PC-9 (cell line): Measurements from ENCODE around the gene OTULINL. TPM values are rescaled to one million over a fixed set of nuclear protein-coding genes. Genes with fewer than 3 reads are reported as not detected.

Experiments used
- BruUV-seq: library from RNA; stranded (reverse); fragments of 400-500 nt; replicated peaks from 2 replicates; lab custom pipeline; 2021; lab: Mats Ljungman, UMichigan
- CTCF ChIA-PET: fragments of 300-600 bp; sonication (Branson Sonifier 250); formaldehyde crosslinking; loops from one replicate; lab custom pipeline; 2022; ENCODE audit warnings: antibody characterized with exemption; lab: Charles Lee
- POLR2A ChIA-PET: fragments of 300-600 bp; sonication (Branson Sonifier 250); formaldehyde crosslinking; loops from one replicate; lab custom pipeline; 2022; ENCODE audit warnings: antibody characterized with exemption; ENCODE audit not compliant: unreplicated experiment; lab: Charles Lee
- DNase-seq, 2 experiments: peaks; one replicate each; pipeline versions ENCODE4 v3.0.0 to v3.0.0-alpha.2; 2015 to 2022; ENCODE audit warnings: mixed read lengths in 1 of 2
- H2AFZ ChIP-seq: fragments of 200-600 bp; sonication (generic); 2 replicates; pipeline ENCODE4 v1.8.1; 2017; ENCODE audit warnings: antibody characterized with exemption
- H3F3A ChIP-seq: fragments of 200-600 bp; sonication (generic); 2 replicates; pipeline ENCODE4 v1.8.1; 2017; ENCODE audit warnings: antibody characterized with exemption, mild to moderate bottlenecking, low read depth; ENCODE audit not compliant: insufficient read depth
- H3K27ac ChIP-seq: fragments of 200-600 bp; sonication (generic); 2 replicates; pipeline ENCODE4 v1.6.1; 2016; ENCODE audit warnings: mixed run types
- H3K27me3 ChIP-seq: fragments of 200-600 bp; sonication (generic); 2 replicates; pipeline ENCODE4 v1.6.1; 2016; ENCODE audit warnings: low read depth, mixed run types; ENCODE audit not compliant: insufficient read depth
- H3K36me3 ChIP-seq: fragments of 200-600 bp; sonication (generic); 2 replicates; pipeline ENCODE4 v1.6.1; 2016; ENCODE audit warnings: low read depth, mixed run types
- H3K4me1 ChIP-seq: fragments of 200-600 bp; sonication (generic); replicated peaks from 2 replicates; pipeline ENCODE4 v1.6.1; 2016; ENCODE audit warnings: mixed run types; ENCODE audit not compliant: insufficient read depth
- H3K4me2 ChIP-seq: fragments of 200-600 bp; sonication (generic); 2 replicates; pipeline ENCODE4 v1.6.1; 2017; ENCODE audit warnings: mixed run types
- H3K4me3 ChIP-seq: fragments of 200-600 bp; sonication (generic); 2 replicates; pipeline ENCODE4 v1.6.1; 2016; ENCODE audit warnings: mixed run types
- H3K79me2 ChIP-seq: fragments of 200-600 bp; sonication (generic); 2 replicates; pipeline ENCODE4 v1.6.1; 2017; ENCODE audit warnings: low read depth, mixed run types
- H3K9me2 ChIP-seq: fragments of 200-600 bp; sonication (generic); 2 replicates; pipeline ENCODE4 v1.8.1; 2017; ENCODE audit warnings: mild to moderate bottlenecking; ENCODE audit not compliant: insufficient read depth
- H3K9me3 ChIP-seq: fragments of 200-600 bp; sonication (generic); 2 replicates; pipeline ENCODE4 v1.8.1; 2016; ENCODE audit warnings: low read depth; ENCODE audit not compliant: insufficient read depth
- H4K20me1 ChIP-seq: fragments of 200-600 bp; sonication (generic); 2 replicates; pipeline ENCODE4 v1.8.1; 2017; ENCODE audit not compliant: insufficient read depth
- CTCF ChIP-seq: fragments of 200-600 bp; sonication (generic); conservative IDR thresholded peaks from 2 replicates; pipeline ENCODE4 v1.6.1; 2017; ENCODE audit warnings: mixed run types, antibody characterized with exemption, mild to moderate bottlenecking, moderate library complexity
- EZH2 ChIP-seq: fragments of 200-600 bp; sonication (generic); IDR thresholded peaks from 2 replicates; pipeline ENCODE4 v1.8.0; 2017; ENCODE audit warnings: antibody characterized with exemption, low read depth
- intact Hi-C: fragments of 100-400 bp; cut with micrococcal nuclease; formaldehyde crosslinking; loops from one replicate; pipeline ENCODE4 v1.10.0; 2022; ENCODE audit not compliant: unreplicated experiment
- total RNA-seq: library from RNA; stranded (reverse); gene quantifications from 2 replicates; pipeline ENCODE4 v1.2.3, GENCODE V29; 2021

Gene OTULINL
- total RNA-seq, 1 experiment from 2014 or later, result 4.1 TPM

- Histone ChIP-seq H3K4me2 (no peak overlapping the region), H3K79me2 (no peaks in the 10 kb centered on the region), H3K9me3 (no peaks in the 10 kb centered on the region), H3F3A (no peaks in the 10 kb centered on the region), H3K27ac (no peak overlapping the region), H3K4me1 (no peaks in the 10 kb centered on the region), H4K20me1 (no peaks in the 10 kb centered on the region), H3K27me3 (no peaks in the 10 kb centered on the region), H3K36me3 (no peaks in the 10 kb centered on the region), H2AFZ (no peak overlapping the region), H3K9me2 (no peaks in the 10 kb centered on the region), H3K4me3 (no peak overlapping the region)
- no peak for DNase-seq
- ChIA-PET POLR2A (no interaction called here), CTCF (no interaction called here)
- intact Hi-C loops, result no loop called here
- TF ChIP-seq EZH2, result no peak
- BruUV-seq, result no TSS peak
Measured at GRCh38 chr5:14611737-14612136, 30.1 kb downstream of the OTULINL start.

GRCh38 chr5:14614490-14614889, 32.9 kb downstream of the OTULINL start:
- no peaks in the 10 kb centered on the region for H3K36me3 ChIP-seq
- H3K79me2 ChIP-seq, result no peaks in the 10 kb centered on the region
- CTCF ChIA-PET, result no interaction called here
- DNase-seq, result no peak
- no peak overlapping the region for H2AFZ ChIP-seq
- no peak overlapping the region for H3K4me2 ChIP-seq
- H3K4me1 ChIP-seq, result no peaks in the 10 kb centered on the region
- BruUV-seq, result no TSS peak
- H3K9me2 ChIP-seq, result no peaks in the 10 kb centered on the region
- no peak for TF ChIP-seq CTCF
- TF ChIP-seq EZH2, result no peak
- H3K27me3 ChIP-seq, result no peaks in the 10 kb centered on the region
- no peaks in the 10 kb centered on the region for H3K9me3 ChIP-seq
- no peaks in the 10 kb centered on the region for H3F3A ChIP-seq
- intact Hi-C loops, result no loop called here
- no peaks in the 10 kb centered on the region for H4K20me1 ChIP-seq
- H3K4me3 ChIP-seq, result no peak overlapping the region
- POLR2A ChIA-PET, result no interaction called here
- no peak overlapping the region for H3K27ac ChIP-seq

GRCh38 chr5:14615365-14615764, 33.8 kb downstream of the OTULINL start:
- ChIA-PET POLR2A (no interaction called here), CTCF (no interaction called here)
- no peak overlapping the region for H2AFZ ChIP-seq
- TF ChIP-seq EZH2 (no peak), CTCF (no peak)
- no peaks in the 10 kb centered on the region for H3K9me2 ChIP-seq
- H3K4me2 ChIP-seq, result no peak overlapping the region
- H4K20me1 ChIP-seq, result no peaks in the 10 kb centered on the region
- no peaks in the 10 kb centered on the region for H3K79me2 ChIP-seq
- H3K27ac ChIP-seq, result no peak overlapping the region
- no peaks in the 10 kb centered on the region for H3K27me3 ChIP-seq
- H3K36me3 ChIP-seq, result no peaks in the 10 kb centered on the region
- intact Hi-C loops, result no loop called here
- DNase-seq, result no peak
- H3F3A ChIP-seq, result no peaks in the 10 kb centered on the region
- no peaks in the 10 kb centered on the region for H3K4me1 ChIP-seq
- no peak overlapping the region for H3K4me3 ChIP-seq
- no peaks in the 10 kb centered on the region for H3K9me3 ChIP-seq
- BruUV-seq, result no TSS peak

GRCh38 chr5:14617441-14617840, 35.8 kb downstream of the OTULINL start:
- no peaks in the 10 kb centered on the region for H3K36me3 ChIP-seq
- H3K4me3 ChIP-seq, result no peak overlapping the region
- ChIA-PET CTCF (no interaction called here), POLR2A (no interaction called here)
- no peaks in the 10 kb centered on the region for H3K9me3 ChIP-seq
- H4K20me1 ChIP-seq, result no peaks in the 10 kb centered on the region
- no peak overlapping the region for H2AFZ ChIP-seq
- H3K9me2 ChIP-seq, result no peaks in the 10 kb centered on the region
- H3K4me1 ChIP-seq, result no peaks in the 10 kb centered on the region
- intact Hi-C loops, result no loop called here
- BruUV-seq, result no TSS peak
- H3F3A ChIP-seq, result no peaks in the 10 kb centered on the region
- TF ChIP-seq EZH2 (no peak), CTCF (no peak)
- DNase-seq, result no peak
- no peaks in the 10 kb centered on the region for H3K79me2 ChIP-seq
- no peak overlapping the region for H3K27ac ChIP-seq
- H3K27me3 ChIP-seq, result no peaks in the 10 kb centered on the region
- no peak overlapping the region for H3K4me2 ChIP-seq
